ENCODE data around the gene COX8A. TPM values are rescaled to one million over a fixed set of nuclear protein-coding genes. Genes with fewer than 3 reads are reported as not detected.

COX8A gene
- total and polyA plus RNA-seq, 2 of the 13 experiments (the other 11 are each of a cell fraction or from before 2014, with no cell fraction given), result 202 to 406 TPM

DNA sequence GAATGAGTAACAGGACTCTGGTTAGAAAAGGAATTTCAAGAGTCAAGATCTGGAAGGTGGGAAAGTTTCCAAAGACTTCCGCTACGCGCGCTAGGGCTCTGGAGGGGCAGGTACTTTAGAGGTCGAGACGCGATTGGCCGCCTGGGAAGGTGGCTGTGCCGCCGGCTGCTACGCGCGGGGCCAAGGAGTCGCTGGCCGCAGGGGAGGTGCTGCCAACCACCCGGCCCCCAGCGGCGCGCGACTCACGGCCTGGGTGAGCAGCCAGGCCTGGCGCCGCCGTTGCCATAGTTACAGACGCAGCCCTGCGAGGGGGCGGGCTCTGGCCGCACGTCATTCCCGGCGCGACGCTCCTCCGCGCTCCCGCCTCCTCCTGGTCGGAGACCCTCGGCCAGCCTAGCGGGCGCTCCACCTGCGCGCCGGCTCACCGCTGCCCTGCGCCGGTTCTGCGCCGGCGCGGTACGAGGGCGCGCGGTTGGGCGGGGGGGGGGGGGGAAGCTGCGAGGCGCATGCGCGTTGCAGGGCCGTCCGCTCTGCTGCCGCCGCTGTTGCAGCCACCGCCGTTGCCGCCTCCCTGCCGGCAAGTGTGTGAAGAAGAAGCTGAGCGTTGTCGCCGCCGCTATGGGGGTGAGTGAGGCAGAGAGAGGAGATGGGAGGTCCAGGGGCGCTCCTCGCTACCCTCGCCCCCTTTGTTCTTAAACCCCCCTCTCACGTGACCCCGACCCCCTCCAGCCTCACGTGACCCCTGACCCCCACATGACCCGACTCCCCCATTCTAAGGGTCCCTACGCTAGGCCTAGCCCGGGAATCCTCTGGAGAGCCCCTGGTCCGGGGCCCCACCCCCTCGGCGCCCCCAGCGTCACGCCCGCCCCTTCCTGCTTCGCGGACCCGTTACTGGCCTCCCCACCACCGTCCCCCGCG is 35.7 kb upstream of the COX8A start, which contains the start of gene NAA40 (continued):
- TF ChIP-seq ZFP82 (CRISPR knock-in tag; IDR thresholded peaks at IDR 0.05; ENCODE audit: borderline replicate concordance), result no peak
- TF ChIP-seq, protein P1, sequence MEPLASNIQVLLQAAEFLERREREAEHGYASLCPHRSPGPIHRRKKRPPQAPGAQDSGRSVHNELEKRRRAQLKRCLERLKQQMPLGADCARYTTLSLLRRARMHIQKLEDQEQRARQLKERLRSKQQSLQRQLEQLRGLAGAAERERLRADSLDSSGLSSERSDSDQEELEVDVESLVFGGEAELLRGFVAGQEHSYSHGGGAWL (CRISPR knock-in tag; IDR thresholded peaks at IDR 0.05), result peak; percentile 86
- TF ChIP-seq ZNF253 (CRISPR knock-in tag; IDR thresholded peaks at IDR 0.05; ENCODE audit: borderline replicate concordance), result no peak
- TF ChIP-seq, protein P2, sequence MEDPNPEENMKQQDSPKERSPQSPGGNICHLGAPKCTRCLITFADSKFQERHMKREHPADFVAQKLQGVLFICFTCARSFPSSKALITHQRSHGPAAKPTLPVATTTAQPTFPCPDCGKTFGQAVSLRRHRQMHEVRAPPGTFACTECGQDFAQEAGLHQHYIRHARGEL (CRISPR knock-in tag; IDR thresholded peaks at IDR 0.05), result no peak
- TF ChIP-seq U2AF2 (IDR thresholded peaks at IDR 0.05; ENCODE audit: low read depth, low read length), result no peak
- no peak for TF ChIP-seq ZNF773 (CRISPR knock-in tag; IDR thresholded peaks at IDR 0.05; ENCODE audit: borderline replicate concordance)
- TF ChIP-seq, protein P3, sequence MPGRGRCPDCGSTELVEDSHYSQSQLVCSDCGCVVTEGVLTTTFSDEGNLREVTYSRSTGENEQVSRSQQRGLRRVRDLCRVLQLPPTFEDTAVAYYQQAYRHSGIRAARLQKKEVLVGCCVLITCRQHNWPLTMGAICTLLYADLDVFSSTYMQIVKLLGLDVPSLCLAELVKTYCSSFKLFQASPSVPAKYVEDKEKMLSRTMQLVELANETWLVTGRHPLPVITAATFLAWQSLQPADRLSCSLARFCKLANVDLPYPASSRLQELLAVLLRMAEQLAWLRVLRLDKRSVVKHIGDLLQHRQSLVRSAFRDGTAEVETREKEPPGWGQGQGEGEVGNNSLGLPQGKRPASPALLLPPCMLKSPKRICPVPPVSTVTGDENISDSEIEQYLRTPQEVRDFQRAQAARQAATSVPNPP (CRISPR knock-in tag; IDR thresholded peaks at IDR 0.05), result no peak
- TF ChIP-seq EHMT2 (IDR thresholded peaks at IDR 0.05; ENCODE audit: borderline replicate concordance, low read depth, low read length), result no peak
- TF ChIP-seq, protein P4, sequence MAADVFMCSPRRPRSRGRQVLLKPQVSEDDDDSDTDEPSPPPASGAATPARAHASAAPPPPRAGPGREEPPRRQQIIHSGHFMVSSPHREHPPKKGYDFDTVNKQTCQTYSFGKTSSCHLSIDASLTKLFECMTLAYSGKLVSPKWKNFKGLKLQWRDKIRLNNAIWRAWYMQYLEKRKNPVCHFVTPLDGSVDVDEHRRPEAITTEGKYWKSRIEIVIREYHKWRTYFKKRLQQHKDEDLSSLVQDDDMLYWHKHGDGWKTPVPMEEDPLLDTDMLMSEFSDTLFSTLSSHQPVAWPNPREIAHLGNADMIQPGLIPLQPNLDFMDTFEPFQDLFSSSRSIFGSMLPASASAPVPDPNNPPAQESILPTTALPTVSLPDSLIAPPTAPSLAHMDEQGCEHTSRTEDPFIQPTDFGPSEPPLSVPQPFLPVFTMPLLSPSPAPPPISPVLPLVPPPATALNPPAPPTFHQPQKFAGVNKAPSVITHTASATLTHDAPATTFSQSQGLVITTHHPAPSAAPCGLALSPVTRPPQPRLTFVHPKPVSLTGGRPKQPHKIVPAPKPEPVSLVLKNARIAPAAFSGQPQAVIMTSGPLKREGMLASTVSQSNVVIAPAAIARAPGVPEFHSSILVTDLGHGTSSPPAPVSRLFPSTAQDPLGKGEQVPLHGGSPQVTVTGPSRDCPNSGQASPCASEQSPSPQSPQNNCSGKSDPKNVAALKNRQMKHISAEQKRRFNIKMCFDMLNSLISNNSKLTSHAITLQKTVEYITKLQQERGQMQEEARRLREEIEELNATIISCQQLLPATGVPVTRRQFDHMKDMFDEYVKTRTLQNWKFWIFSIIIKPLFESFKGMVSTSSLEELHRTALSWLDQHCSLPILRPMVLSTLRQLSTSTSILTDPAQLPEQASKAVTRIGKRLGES (CRISPR knock-in tag; IDR thresholded peaks at IDR 0.05; ENCODE audit: borderline replicate concordance), result no peak
- TF ChIP-seq, protein P5, sequence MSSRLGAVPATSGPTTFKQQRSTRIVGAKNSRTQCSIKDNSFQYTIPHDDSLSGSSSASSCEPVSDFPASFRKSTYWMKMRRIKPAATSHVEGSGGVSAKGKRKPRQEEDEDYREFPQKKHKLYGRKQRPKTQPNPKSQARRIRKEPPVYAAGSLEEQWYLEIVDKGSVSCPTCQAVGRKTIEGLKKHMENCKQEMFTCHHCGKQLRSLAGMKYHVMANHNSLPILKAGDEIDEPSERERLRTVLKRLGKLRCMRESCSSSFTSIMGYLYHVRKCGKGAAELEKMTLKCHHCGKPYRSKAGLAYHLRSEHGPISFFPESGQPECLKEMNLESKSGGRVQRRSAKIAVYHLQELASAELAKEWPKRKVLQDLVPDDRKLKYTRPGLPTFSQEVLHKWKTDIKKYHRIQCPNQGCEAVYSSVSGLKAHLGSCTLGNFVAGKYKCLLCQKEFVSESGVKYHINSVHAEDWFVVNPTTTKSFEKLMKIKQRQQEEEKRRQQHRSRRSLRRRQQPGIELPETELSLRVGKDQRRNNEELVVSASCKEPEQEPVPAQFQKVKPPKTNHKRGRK (CRISPR knock-in tag; IDR thresholded peaks at IDR 0.05), result no peak
- TF ChIP-seq ZNF549 (CRISPR knock-in tag; IDR thresholded peaks at IDR 0.05), result no peak
- TF ChIP-seq ZNF446 (CRISPR knock-in tag; IDR thresholded peaks at IDR 0.05), result no peak
- TF ChIP-seq TRIM24 (CRISPR knock-in tag; IDR thresholded peaks at IDR 0.05), result no peak
- no peak for TF ChIP-seq MAFF (IDR thresholded peaks at IDR 0.05; ENCODE audit: low read depth, low read length)
- TF ChIP-seq, protein P6, sequence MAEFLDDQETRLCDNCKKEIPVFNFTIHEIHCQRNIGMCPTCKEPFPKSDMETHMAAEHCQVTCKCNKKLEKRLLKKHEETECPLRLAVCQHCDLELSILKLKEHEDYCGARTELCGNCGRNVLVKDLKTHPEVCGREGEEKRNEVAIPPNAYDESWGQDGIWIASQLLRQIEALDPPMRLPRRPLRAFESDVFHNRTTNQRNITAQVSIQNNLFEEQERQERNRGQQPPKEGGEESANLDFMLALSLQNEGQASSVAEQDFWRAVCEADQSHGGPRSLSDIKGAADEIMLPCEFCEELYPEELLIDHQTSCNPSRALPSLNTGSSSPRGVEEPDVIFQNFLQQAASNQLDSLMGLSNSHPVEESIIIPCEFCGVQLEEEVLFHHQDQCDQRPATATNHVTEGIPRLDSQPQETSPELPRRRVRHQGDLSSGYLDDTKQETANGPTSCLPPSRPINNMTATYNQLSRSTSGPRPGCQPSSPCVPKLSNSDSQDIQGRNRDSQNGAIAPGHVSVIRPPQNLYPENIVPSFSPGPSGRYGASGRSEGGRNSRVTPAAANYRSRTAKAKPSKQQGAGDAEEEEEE (CRISPR knock-in tag; IDR thresholded peaks at IDR 0.05; ENCODE audit: borderline replicate concordance), result no peak
- no peak for TF ChIP-seq ZNF562 (CRISPR knock-in tag; IDR thresholded peaks at IDR 0.05; ENCODE audit: borderline replicate concordance)
- TF ChIP-seq, protein P7, sequence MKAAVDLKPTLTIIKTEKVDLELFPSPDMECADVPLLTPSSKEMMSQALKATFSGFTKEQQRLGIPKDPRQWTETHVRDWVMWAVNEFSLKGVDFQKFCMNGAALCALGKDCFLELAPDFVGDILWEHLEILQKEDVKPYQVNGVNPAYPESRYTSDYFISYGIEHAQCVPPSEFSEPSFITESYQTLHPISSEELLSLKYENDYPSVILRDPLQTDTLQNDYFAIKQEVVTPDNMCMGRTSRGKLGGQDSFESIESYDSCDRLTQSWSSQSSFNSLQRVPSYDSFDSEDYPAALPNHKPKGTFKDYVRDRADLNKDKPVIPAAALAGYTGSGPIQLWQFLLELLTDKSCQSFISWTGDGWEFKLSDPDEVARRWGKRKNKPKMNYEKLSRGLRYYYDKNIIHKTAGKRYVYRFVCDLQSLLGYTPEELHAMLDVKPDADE (CRISPR knock-in tag; IDR thresholded peaks at IDR 0.05), result no peak

Measured in HepG2 (cell line).